Measurements from ENCODE around the gene CCL18. TPM values are rescaled to one million over a fixed set of nuclear protein-coding genes. Genes with fewer than 3 reads are reported as not detected.

CCL18 gene
- total RNA-seq, 1 donor from 2014 or later, result not detected

DNA sequence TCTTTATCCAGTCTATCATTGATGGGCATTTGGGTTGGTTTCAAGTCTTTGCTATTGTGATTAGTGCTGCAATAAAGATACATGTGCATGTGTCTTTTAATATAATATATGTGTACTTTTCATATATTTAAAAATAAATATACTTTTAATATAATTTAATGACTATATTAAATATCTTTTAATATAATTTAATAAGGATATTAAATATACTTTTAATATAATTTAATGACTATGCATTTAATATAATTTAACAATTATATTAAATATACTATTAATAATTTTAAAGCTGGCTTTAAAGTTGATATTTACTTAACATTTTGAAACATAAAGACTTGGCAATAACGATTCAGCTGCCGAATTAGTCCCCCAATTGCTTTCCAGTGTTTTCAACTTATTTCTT lies 47.5 kb upstream of the CCL18 start:
- H4K20me1 ChIP-seq (ENCODE audit: insufficient read depth, low read length), result no peaks in the 10 kb centered on the region
- Mint-ChIP-seq H3K9me3 (ENCODE audit: unreplicated experiment) (peaks cover 5% of the 10 kb centered on the region), H3K27ac (ENCODE audit: unreplicated experiment) (no peak overlapping the region), H3K4me1 (ENCODE audit: low read depth, unreplicated experiment) (no peaks in the 10 kb centered on the region), H3K36me3 (ENCODE audit: low read depth, unreplicated experiment) (no peaks in the 10 kb centered on the region), H3K27me3 (ENCODE audit: low read depth, unreplicated experiment) (peaks cover 47% of the 10 kb centered on the region), H3K4me3 (ENCODE audit: unreplicated experiment) (no peak overlapping the region)
- FAIRE-seq (no peak), DNase-seq (ENCODE audit: low read depth) (no peak)
- H3K27me3 ChIP-seq (ENCODE audit: insufficient read depth, low read length), result no peaks in the 10 kb centered on the region
- no peaks in the 10 kb centered on the region for H3K9me3 ChIP-seq (ENCODE audit: insufficient read depth, low read depth, low read length)
- no peak overlapping the region for H3K27ac ChIP-seq (ENCODE audit: low read depth, low read length)
- no peaks in the 10 kb centered on the region for H3K79me2 ChIP-seq (ENCODE audit: insufficient read depth, low read length)
- no peak overlapping the region for H3K9ac ChIP-seq (ENCODE audit: low read length)
- no peak overlapping the region for H2AFZ ChIP-seq (ENCODE audit: low read depth, low read length)
- H3K4me3 ChIP-seq (ENCODE audit: insufficient read depth, low read depth, low read length), result no peak overlapping the region
- no peaks in the 10 kb centered on the region for H3K4me1 ChIP-seq (ENCODE audit: insufficient read depth, low read length)
- H3K4me2 ChIP-seq (ENCODE audit: low read length), result no peak overlapping the region
- no peaks in the 10 kb centered on the region for H3K36me3 ChIP-seq (ENCODE audit: insufficient read depth, low read length)
- no peak for TF ChIP-seq EZH2 (IDR thresholded peaks at IDR 0.05; ENCODE audit: insufficient read depth, low read length)
- TF ChIP-seq, protein P1, sequence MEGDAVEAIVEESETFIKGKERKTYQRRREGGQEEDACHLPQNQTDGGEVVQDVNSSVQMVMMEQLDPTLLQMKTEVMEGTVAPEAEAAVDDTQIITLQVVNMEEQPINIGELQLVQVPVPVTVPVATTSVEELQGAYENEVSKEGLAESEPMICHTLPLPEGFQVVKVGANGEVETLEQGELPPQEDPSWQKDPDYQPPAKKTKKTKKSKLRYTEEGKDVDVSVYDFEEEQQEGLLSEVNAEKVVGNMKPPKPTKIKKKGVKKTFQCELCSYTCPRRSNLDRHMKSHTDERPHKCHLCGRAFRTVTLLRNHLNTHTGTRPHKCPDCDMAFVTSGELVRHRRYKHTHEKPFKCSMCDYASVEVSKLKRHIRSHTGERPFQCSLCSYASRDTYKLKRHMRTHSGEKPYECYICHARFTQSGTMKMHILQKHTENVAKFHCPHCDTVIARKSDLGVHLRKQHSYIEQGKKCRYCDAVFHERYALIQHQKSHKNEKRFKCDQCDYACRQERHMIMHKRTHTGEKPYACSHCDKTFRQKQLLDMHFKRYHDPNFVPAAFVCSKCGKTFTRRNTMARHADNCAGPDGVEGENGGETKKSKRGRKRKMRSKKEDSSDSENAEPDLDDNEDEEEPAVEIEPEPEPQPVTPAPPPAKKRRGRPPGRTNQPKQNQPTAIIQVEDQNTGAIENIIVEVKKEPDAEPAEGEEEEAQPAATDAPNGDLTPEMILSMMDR (IDR thresholded peaks at IDR 0.05; ENCODE audit: insufficient read depth, low read depth, low read length), result no peak

DNA sequence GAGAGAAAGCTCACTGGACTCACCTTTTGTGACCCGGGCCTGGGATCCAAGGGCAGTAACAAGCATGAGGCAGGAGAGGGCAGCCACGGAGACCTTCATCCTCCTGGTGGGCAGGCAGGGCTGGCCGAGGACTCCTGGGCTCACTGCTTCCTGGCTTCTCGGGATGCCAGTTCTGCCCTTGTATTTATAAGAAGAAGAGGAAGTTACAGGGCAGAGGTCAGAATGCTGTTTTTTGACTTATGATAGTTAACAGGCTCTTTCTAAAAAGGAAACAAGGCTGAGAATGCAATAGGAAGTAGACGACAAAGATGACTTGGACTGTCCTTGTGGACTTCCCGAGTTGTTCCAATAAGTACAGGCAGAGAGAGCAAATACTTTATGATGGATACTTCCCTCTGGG lies 46.3 kb upstream of the CCL18 start, which contains the start of gene CCL23:
Gene CCL23 (minus strand): TSS at position 174 of the 400 bp plus-strand sequence. CDS start 75 bp downstream, at position 99.
- H3K27me3 ChIP-seq (ENCODE audit: insufficient read depth, low read length), result no peaks in the 10 kb centered on the region
- H3K36me3 ChIP-seq (ENCODE audit: insufficient read depth, low read length), result no peaks in the 10 kb centered on the region
- no peak within 1 kb of the TSS for H3K27ac ChIP-seq (ENCODE audit: low read depth, low read length)
- no peaks in the 10 kb centered on the region for H3K9me3 ChIP-seq (ENCODE audit: insufficient read depth, low read depth, low read length)
- H3K9ac ChIP-seq (ENCODE audit: low read length), result no peak within 1 kb of the TSS
- H3K9me3 Mint-ChIP-seq (ENCODE audit: unreplicated experiment), result peaks cover 5% of the 10 kb centered on the region
- H3K4me2 ChIP-seq (ENCODE audit: low read length), result no peak within 1 kb of the TSS
- no peaks in the 10 kb centered on the region for H3K79me2 ChIP-seq (ENCODE audit: insufficient read depth, low read length)
- H2AFZ ChIP-seq (ENCODE audit: low read depth, low read length), result no peak within 1 kb of the TSS
- no peaks in the 10 kb centered on the region for H3K4me1 ChIP-seq (ENCODE audit: insufficient read depth, low read length)
- H3K27ac Mint-ChIP-seq (ENCODE audit: unreplicated experiment), result no peak within 1 kb of the TSS
- FAIRE-seq, result no peak
- H3K4me3 ChIP-seq (ENCODE audit: insufficient read depth, low read depth, low read length), result no peak within 1 kb of the TSS
- DNase-seq (ENCODE audit: low read depth), result no peak
- TF ChIP-seq, protein P1 (IDR thresholded peaks at IDR 0.05; ENCODE audit: insufficient read depth, low read depth, low read length), result no peak
- TF ChIP-seq EZH2 (IDR thresholded peaks at IDR 0.05; ENCODE audit: insufficient read depth, low read length), result no peak
- no peak within 1 kb of the TSS for H3K4me3 Mint-ChIP-seq (ENCODE audit: unreplicated experiment)
- no peaks in the 10 kb centered on the region for H3K4me1 Mint-ChIP-seq (ENCODE audit: low read depth, unreplicated experiment)
- H4K20me1 ChIP-seq (ENCODE audit: insufficient read depth, low read length), result no peaks in the 10 kb centered on the region
- peaks cover 52% of the 10 kb centered on the region for H3K27me3 Mint-ChIP-seq (ENCODE audit: low read depth, unreplicated experiment)
- H3K36me3 Mint-ChIP-seq (ENCODE audit: low read depth, unreplicated experiment), result no peaks in the 10 kb centered on the region

DNA sequence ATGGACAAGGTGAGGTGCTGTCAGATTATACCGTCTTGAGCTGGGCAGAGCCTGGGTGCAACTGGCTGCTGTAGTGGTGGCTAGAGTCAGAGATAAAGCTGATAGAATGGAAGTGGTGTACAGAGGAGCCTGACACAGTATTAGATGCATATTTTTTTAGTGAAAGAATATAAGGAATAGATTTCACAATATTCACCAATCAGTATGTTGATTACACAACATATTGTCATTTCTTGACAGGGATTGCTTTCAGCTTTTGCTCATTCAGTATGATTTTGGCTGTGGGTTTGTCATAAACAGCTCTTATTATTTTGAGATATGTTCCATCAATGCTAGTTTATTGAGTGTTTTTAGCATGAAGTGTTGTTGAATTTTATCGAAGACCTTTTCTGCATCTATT lies 44.6 kb upstream of the CCL18 start:
- Histone ChIP-seq H3K4me1 (ENCODE audit: insufficient read depth, low read length) (no peaks in the 10 kb centered on the region), H3K36me3 (ENCODE audit: insufficient read depth, low read length) (no peaks in the 10 kb centered on the region), H3K4me2 (ENCODE audit: low read length) (no peak overlapping the region), H3K79me2 (ENCODE audit: insufficient read depth, low read length) (no peaks in the 10 kb centered on the region), H4K20me1 (ENCODE audit: insufficient read depth, low read length) (no peaks in the 10 kb centered on the region), H3K9me3 (ENCODE audit: insufficient read depth, low read depth, low read length) (no peaks in the 10 kb centered on the region), H3K4me3 (ENCODE audit: insufficient read depth, low read depth, low read length) (no peak overlapping the region), H3K27me3 (ENCODE audit: insufficient read depth, low read length) (no peaks in the 10 kb centered on the region), H2AFZ (ENCODE audit: low read depth, low read length) (no peak overlapping the region), H3K27ac (ENCODE audit: low read depth, low read length) (no peak overlapping the region), H3K9ac (ENCODE audit: low read length) (no peak overlapping the region)
- Mint-ChIP-seq H3K36me3 (ENCODE audit: low read depth, unreplicated experiment) (no peaks in the 10 kb centered on the region), H3K9me3 (ENCODE audit: unreplicated experiment) (no peaks in the 10 kb centered on the region), H3K4me1 (ENCODE audit: low read depth, unreplicated experiment) (no peaks in the 10 kb centered on the region), H3K4me3 (ENCODE audit: unreplicated experiment) (no peak overlapping the region), H3K27me3 (ENCODE audit: low read depth, unreplicated experiment) (peaks cover 40% of the 10 kb centered on the region), H3K27ac (ENCODE audit: unreplicated experiment) (no peak overlapping the region)
- FAIRE-seq (no peak), DNase-seq (ENCODE audit: low read depth) (no peak)
- no peak for TF ChIP-seq EZH2 (IDR thresholded peaks at IDR 0.05; ENCODE audit: insufficient read depth, low read length)
- TF ChIP-seq, protein P1 (IDR thresholded peaks at IDR 0.05; ENCODE audit: insufficient read depth, low read depth, low read length), result no peak
